ENCODE measurements around the gene UQCRQ. TPM values are rescaled to one million over a fixed set of nuclear protein-coding genes. Genes with fewer than 3 reads are reported as not detected.
A peak's percentile ranks its signal among the peaks of the same experiment; 100 is the strongest.

The UQCRQ gene
- total RNA-seq, 2 experiments from 2014 or later, result 281 to 293 TPM

DNA sequence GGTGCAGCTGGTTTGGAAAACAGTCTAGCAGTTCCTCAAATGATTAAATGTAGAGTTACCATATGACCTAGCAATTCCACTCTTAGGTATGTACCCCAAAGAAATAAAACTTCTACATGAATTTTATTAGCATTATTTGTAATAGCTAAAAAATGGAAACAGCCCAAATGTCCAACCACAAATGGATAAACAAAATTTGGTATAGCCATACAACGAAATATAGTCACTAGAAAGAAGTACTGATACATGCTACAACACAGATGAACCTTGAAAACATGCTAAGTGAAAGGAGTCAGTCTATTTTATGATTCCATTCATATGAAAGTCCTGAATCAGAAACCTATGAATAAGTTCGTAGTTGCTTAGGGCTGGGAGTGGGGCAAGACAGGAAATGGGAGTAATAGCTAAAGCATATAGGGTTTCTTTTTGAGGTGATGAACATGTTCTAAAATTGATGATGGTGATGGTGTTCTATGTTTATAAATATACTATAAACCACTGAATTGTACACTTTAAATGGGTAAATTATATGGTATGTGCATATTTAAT lies 6.5 kb upstream of the UQCRQ start:
- DNase-seq, result no peak
- Mint-ChIP-seq H3K27me3 (peaks cover 1% of the 10 kb centered on the region), H3K4me1 (peaks cover 8% of the 10 kb centered on the region), H3K4me3 (no peak overlapping the region), H3K36me3 (ENCODE audit: low read depth) (no peaks in the 10 kb centered on the region), H3K27ac (no peak overlapping the region), H3K9me3 (no peaks in the 10 kb centered on the region)
- CTCF ChIA-PET, result interaction anchor here (0.7 to 2.4 kb wide), 2 partner anchors 23 to 52 kb away, joined by 3 to 8 read pairs; no protein-coding TSS in a partner anchor
- POLR2A ChIA-PET, result no interaction called here

DNA sequence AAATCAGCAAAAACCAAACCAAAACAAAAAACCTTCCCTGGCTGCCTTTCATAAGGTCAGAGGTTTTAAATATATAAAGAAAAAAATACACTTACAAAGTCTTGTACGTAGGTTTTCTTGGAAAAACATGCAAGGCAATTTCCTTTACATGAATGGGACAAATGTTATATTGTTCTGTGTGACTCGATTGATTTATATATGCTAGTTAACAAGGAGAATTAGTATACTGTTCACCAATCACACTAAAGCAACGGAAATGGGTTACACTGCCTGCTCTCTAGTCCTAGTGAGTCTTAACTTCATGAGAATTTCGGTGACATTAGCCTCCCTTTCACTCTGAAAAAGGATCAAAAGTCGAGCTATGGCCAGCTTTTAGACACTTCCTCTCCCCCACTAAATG lies 5.7 kb upstream of the UQCRQ start:
- CTCF ChIA-PET, result interaction anchor here (0.7 to 2.4 kb wide), 3 partner anchors 23 to 53 kb away, joined by 3 to 8 read pairs (median 8); no protein-coding TSS in a partner anchor
- H3K36me3 Mint-ChIP-seq (ENCODE audit: low read depth), result no peaks in the 10 kb centered on the region
- peaks cover 13% of the 10 kb centered on the region for H3K4me1 Mint-ChIP-seq
- no peak overlapping the region for H3K4me3 Mint-ChIP-seq
- no peak overlapping the region for H3K27ac Mint-ChIP-seq
- H3K27me3 Mint-ChIP-seq, result peaks cover 1% of the 10 kb centered on the region
- no peaks in the 10 kb centered on the region for H3K9me3 Mint-ChIP-seq
- no peak for DNase-seq
- POLR2A ChIA-PET, result no interaction called here

DNA sequence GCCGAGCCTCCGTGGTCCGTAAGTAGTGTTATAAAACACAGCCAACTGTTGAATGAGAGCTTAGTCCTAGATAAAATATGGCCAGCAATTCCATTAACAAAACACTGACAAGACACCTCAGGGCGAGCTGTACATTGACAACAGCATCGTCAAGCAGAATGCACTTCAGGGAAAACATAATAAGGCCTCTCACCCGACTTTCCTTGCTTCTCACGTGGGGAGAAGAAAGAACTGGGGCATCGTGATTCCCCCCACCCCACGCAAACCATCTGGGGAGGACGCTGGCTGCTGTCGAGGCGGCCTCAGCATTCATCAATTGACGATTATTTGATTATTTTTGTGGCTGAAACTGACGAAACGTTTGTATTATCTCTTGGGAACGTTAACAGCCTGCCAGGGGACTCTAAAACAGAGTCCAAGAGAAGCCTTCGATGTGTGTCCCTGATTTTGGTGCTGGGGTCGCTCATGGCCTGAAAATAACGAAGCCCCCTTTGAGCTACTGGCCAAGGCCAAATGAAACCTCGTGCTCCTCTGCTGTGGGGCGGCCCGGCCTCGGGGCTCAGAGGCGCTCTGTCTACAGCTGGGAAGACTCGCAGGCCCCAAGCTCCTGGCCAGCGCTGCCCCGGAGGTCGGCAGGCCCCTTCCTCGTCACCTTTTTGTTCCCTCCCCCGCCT lies 637 bp upstream of the UQCRQ start:
- ChIA-PET POLR2A (interaction anchor here (0.5 to 4.0 kb wide), 14 partner anchors 9 to 1317 kb away, joined by 3 to 25 read pairs (median 3); partner anchors contain the start of genes AFF4, HSPA4, KIF3A and SOWAHA), CTCF (interaction anchor here (0.9 to 2.0 kb wide), 5 partner anchors 18 to 339 kb away, joined by 3 to 7 read pairs (median 4); partner anchors contain the start of gene SHROOM1)
- no peak for DNase-seq
- Mint-ChIP-seq H3K4me1 (peaks cover 31% of the 10 kb centered on the region), H3K9me3 (no peaks in the 10 kb centered on the region), H3K27ac (peak overlapping the region; percentile 94), H3K36me3 (ENCODE audit: low read depth) (peaks cover 27% of the 10 kb centered on the region), H3K4me3 (peak overlapping the region; percentile 96), H3K27me3 (no peaks in the 10 kb centered on the region)

DNA sequence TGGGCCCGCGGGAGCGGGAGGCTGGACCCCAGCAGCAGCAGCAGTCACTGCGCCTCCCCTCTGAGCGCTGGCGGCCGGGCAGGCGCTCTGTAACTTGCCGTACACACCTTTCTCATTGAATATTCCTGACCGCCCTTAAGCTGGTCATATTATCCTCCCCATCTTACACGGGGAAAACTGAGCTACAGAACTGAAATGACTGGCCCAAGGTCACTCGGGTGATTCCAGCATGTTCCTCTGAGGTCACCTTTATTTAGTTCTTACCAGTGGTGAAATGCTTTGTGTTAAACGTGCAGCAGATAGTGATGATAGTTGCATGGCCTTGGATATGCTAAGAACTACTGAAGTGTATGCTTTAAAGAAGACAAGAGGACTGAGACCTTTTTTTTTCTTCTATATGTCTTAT lies 607 bp downstream of the UQCRQ start:
- DNase-seq, result no peak
- peaks cover 31% of the 10 kb centered on the region for H3K4me1 Mint-ChIP-seq
- H3K9me3 Mint-ChIP-seq, result no peaks in the 10 kb centered on the region
- H3K27me3 Mint-ChIP-seq, result no peaks in the 10 kb centered on the region
- POLR2A ChIA-PET, result interaction anchor here (0.7 to 4.0 kb wide), 10 partner anchors 10 to 455 kb away, joined by 3 to 25 read pairs (median 8); partner anchors contain the start of genes AFF4, HSPA4, IRF1 and KIF3A
- CTCF ChIA-PET, result interaction anchor here (0.9 to 2.0 kb wide), 6 partner anchors 9 to 340 kb away, joined by 3 to 7 read pairs (median 4); partner anchors contain the start of gene SHROOM1
- H3K4me3 Mint-ChIP-seq, result peak overlapping the region; percentile 96
- H3K27ac Mint-ChIP-seq, result peak overlapping the region; percentile 94
- peaks cover 30% of the 10 kb centered on the region for H3K36me3 Mint-ChIP-seq (ENCODE audit: low read depth)

DNA sequence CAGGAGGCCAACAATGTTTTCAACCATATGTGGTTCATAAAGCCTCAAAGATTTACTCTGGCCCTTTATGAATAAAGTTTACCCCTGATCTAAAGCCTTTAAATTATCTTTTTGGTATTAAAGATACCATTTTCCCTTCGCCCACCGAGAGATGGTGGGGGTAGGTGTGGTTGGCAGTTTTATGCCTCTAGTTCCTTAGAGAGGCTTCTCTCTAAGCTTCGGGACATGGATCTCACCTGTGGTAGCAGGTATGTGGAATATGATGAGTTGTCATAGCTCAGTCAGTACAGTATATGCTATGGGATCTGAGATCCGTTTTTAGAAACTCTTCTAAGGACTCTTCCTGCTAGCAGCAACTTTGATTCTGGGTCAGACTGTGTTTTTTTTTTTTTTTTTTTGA lies 2.3 kb downstream of the UQCRQ start:
- Mint-ChIP-seq H3K4me3 (no peak overlapping the region), H3K36me3 (ENCODE audit: low read depth) (peaks cover 40% of the 10 kb centered on the region), H3K27me3 (no peaks in the 10 kb centered on the region), H3K27ac (no peak overlapping the region), H3K4me1 (peaks cover 30% of the 10 kb centered on the region), H3K9me3 (no peaks in the 10 kb centered on the region)
- ChIA-PET POLR2A (interaction anchor here (3.0 to 3.8 kb wide), 2 partner anchors 8 to 183 kb away, joined by 10 to 25 read pairs; partner anchors contain the start of gene HSPA4), CTCF (interaction anchor here (0.7 to 1.2 kb wide), 3 partner anchors 26 to 60 kb away, joined by 3 read pairs; no protein-coding TSS in a partner anchor)
- DNase-seq, result no peak

DNA sequence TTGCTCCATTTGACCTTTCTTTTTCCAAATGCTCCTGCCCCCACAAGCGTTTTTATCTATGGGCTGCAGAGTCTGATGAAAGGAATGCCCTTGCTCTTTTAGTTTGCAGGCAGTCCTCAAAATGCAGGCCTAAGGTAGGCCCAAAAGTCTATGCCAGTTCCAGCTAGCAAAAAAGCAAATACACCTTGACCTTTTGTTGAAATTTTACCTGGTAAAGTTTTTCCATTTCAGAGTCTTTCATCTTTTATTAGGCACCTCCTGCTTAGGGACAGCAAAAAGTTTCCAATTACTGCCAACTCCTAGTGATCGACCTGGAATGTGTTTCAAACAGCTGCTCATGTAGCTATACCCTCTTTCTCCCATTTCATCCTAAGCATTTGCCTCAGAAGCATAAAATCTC lies 4.4 kb downstream of the UQCRQ start:
- H3K27ac Mint-ChIP-seq, result no peak overlapping the region

DNA sequence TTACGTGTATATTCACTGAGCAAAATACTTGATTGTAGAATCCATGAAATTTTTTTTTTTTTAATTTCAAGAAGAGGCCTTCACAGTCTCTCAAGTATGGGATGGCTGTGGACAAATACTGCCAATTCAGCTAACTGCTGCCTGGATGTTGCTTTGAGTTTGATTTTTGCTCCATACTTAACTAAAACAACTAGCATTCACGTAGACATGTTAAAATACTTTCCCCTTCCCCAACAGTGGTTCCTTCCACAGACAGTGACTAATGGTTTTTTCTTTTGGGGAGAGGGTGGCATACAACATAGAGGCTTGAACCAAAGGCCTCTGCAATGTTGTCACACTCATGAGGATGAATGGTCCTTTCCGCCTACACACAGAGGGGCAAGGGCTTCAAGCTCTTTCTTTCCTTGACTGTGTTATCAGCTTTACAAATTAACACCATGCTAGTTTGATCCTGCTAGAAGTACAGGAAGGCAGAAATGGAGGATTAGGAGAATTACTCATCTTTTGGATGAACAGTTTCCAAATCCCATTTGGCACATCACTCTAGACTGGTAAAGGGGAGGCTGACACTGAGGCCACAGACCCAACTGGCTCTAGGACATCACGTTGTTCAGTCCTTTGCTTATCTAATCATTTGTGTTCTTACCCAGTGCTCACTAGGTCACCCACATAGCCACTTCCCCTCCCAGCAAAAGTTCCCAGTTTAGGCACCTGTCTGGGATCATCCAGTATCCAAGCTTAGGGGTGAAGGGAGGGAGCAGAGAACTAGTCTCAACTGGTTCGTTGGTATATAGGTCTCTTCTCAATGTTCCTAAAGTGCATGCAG lies 5.2 kb downstream of the UQCRQ start:
- ChIA-PET CTCF (interaction anchor here (1.2 to 1.4 kb wide), 2 partner anchors 10 to 12 kb away, joined by 3 to 6 read pairs; no protein-coding TSS in a partner anchor), POLR2A (no interaction called here)
- Mint-ChIP-seq H3K27ac (peak overlapping the region; percentile 23), H3K36me3 (ENCODE audit: low read depth) (peaks cover 37% of the 10 kb centered on the region), H3K9me3 (no peaks in the 10 kb centered on the region), H3K4me1 (peaks cover 16% of the 10 kb centered on the region), H3K27me3 (no peaks in the 10 kb centered on the region), H3K4me3 (no peak overlapping the region)
- DNase-seq, result no peak

More for the DNA sequence above, 4.4 kb downstream of the UQCRQ start:
- no peaks in the 10 kb centered on the region for H3K9me3 Mint-ChIP-seq
- no peak overlapping the region for H3K4me3 Mint-ChIP-seq
- peaks cover 41% of the 10 kb centered on the region for H3K36me3 Mint-ChIP-seq (ENCODE audit: low read depth)
- no peaks in the 10 kb centered on the region for H3K27me3 Mint-ChIP-seq
- ChIA-PET CTCF (interaction anchor here (1.1 to 1.5 kb wide), 2 partner anchors 12 to 16 kb away, joined by 3 to 7 read pairs; no protein-coding TSS in a partner anchor), POLR2A (interaction anchor here (1.2 kb wide), 1 partner anchor 181 kb away, joined by 4 read pairs; the partner anchor contains the start of gene HSPA4)
- DNase-seq, result no peak
- H3K4me1 Mint-ChIP-seq, result peaks cover 23% of the 10 kb centered on the region

DNA sequence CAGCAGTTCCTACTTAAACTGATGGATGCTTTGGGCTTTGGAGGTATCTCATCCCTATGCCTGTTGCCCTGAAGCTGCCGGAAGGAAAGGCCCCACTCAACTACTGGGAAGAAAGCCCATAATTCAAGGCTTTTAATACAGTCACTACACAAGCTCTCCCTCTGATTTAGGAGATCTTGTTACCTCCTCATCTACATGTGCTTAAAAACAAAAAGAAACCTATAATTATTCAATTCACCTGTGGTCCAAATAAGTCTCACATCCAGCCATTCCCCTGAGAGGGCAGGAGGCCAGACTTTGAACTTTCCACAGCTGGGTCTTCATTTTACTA lies 6.3 kb downstream of the UQCRQ start:
- H3K27ac Mint-ChIP-seq, result no peak overlapping the region
- H3K4me3 Mint-ChIP-seq, result no peak overlapping the region
- H3K9me3 Mint-ChIP-seq, result no peaks in the 10 kb centered on the region
- H3K36me3 Mint-ChIP-seq (ENCODE audit: low read depth), result peaks cover 36% of the 10 kb centered on the region
- no peaks in the 10 kb centered on the region for H3K27me3 Mint-ChIP-seq
- no peak for DNase-seq
- POLR2A ChIA-PET, result interaction anchor here (1.4 kb wide), 1 partner anchor 11 kb away, joined by 4 read pairs; no protein-coding TSS in a partner anchor
- H3K4me1 Mint-ChIP-seq, result peaks cover 9% of the 10 kb centered on the region
- CTCF ChIA-PET, result interaction anchor here (0.5 to 1.4 kb wide), 3 partner anchors 9 to 139 kb away, joined by 3 to 6 read pairs (median 3); no protein-coding TSS in a partner anchor

DNA sequence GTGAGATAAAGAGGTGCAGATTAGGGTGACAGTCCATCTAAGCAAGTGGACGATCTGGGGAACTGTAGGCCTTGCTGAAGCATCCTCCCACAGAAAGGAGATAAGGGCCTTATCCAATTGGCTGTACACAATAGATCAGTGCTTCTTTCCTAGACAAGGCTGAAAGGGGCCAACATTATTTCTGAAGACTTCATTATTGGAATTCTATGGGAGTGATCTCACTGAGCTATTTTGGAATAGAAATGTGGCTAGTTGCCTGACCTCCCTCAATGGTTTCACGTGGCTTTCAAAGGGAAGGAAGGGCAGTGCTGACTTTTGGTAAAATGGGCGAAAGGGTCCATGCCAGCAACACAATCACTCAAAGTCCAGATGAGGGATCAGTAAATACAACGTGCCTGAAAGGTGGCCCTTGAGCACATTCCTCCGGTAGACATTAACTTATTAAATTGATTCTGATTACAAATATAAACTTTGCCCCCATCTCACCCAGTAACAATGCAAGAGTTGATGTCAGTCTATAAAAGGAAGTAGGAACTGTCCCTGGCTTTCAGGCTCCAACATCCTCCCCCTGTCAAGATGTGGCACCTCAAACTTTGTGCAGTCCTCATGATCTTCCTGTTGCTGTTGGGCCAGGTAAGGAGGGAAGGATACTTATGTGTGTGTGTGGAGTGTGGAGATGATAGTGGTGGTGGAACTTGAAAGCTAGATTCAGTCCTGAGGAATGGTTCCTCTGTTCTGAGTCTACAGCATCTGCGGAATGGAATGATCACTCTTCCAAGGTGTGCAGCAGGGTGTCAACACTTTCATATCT lies 6.9 kb downstream of the UQCRQ start, which contains the start of gene LEAP2:
LEAP2 (plus strand) TSS at position 550 of the 811 bp plus-strand sequence; CDS start at position 577, 27 bp downstream.
- ChIA-PET CTCF (interaction anchor here (1.2 to 1.4 kb wide), 2 partner anchors 9 to 10 kb away, joined by 3 to 6 read pairs; no protein-coding TSS in a partner anchor), POLR2A (interaction anchor here (1.4 kb wide), 1 partner anchor 10 kb away, joined by 4 read pairs; no protein-coding TSS in a partner anchor)
- peaks cover 35% of the 10 kb centered on the region for H3K36me3 Mint-ChIP-seq (ENCODE audit: low read depth)
- DNase-seq, result no peak
- no peaks in the 10 kb centered on the region for H3K9me3 Mint-ChIP-seq
- peaks cover 5% of the 10 kb centered on the region for H3K4me1 Mint-ChIP-seq
- H3K4me3 Mint-ChIP-seq, result no peak within 1 kb of the TSS
- H3K27me3 Mint-ChIP-seq, result no peaks in the 10 kb centered on the region
- no peak within 1 kb of the TSS for H3K27ac Mint-ChIP-seq

DNA sequence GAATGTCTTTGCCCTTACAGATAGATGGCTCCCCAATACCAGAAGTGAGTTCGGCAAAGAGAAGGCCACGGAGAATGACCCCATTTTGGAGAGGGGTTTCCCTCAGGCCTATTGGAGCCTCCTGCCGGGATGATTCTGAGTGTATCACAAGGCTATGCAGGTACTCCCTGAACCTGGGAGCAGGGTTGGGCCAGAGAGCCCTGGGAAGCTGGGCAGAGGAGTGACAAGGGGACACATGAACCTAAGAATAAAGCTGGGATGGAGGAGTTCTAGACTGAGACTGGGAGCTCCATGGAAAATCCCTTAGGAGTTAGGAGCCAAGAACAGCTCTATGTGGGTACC lies 7.5 kb downstream of the UQCRQ start:
- CTCF ChIA-PET, result no interaction called here
- no peaks in the 10 kb centered on the region for H3K4me1 Mint-ChIP-seq
- H3K9me3 Mint-ChIP-seq, result no peaks in the 10 kb centered on the region
- DNase-seq, result no peak
- peaks cover 34% of the 10 kb centered on the region for H3K36me3 Mint-ChIP-seq (ENCODE audit: low read depth)
- no peak overlapping the region for H3K27ac Mint-ChIP-seq
- H3K27me3 Mint-ChIP-seq, result no peaks in the 10 kb centered on the region
- POLR2A ChIA-PET, result interaction anchor here (1.4 kb wide), 1 partner anchor 9 kb away, joined by 4 read pairs; no protein-coding TSS in a partner anchor
- no peak overlapping the region for H3K4me3 Mint-ChIP-seq

DNA sequence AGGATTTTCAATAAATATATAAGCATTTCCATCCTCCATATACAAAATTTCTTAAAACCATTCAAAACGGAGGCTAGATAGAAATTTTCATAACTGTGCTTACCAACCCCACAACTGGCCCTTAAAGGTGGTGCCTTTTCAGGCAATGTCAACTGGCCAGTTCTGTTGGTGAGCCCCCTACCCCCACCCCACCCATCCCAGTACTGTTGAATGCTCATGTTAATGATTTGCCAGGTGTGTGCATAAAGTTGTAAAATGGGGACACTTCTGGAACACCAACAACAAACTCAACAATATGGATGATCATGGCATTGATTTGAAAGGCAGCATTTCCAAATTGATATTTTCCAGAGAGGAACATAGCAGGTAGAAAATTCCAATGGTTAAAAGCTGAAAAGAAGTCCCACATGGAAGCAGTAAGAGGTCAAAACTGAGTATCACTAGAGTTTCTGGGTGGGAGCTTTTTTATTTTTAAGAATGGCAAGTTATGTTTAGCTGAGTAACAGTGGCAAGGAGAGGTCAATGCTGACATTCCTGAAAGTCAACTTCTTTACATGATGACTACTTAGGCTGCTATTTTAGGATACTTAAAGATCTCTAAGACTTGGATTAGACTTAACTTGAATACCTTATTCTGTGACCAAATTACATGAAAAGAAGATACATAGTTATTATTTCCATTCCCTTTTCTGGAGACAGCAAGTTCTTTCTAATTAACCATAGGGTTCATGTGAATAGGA lies 9.7 kb downstream of the UQCRQ start:
- Mint-ChIP-seq H3K36me3 (ENCODE audit: low read depth) (peaks cover 29% of the 10 kb centered on the region), H3K4me1 (no peaks in the 10 kb centered on the region), H3K27ac (no peak overlapping the region), H3K4me3 (no peak overlapping the region), H3K27me3 (no peaks in the 10 kb centered on the region), H3K9me3 (no peaks in the 10 kb centered on the region)
- POLR2A ChIA-PET, result interaction anchor here (1.4 to 2.0 kb wide), 2 partner anchors 9 to 16 kb away, joined by 3 to 10 read pairs; partner anchors contain the start of genes GDF9 and UQCRQ
- CTCF ChIA-PET, result no interaction called here
- DNase-seq, result no peak

Data from activated CD4-positive, alpha-beta memory T cell treated with anti-CD3 and anti-CD28 coated beads, Interleukin-2, amount 10 ng/mL, durations not matched to agents 7 days and 5 days (primary cell).